NCI-H774 (cell line): ENCODE results near the gene TANC1.
"Not testable (repeated sequence)": the region's sequence is repeated elsewhere in the genome, so short reads cannot be mapped to it uniquely, and the experiment has no call there.

Experiments
- DNase-seq: peaks from one replicate; lab custom pipeline; 2025; lab: John Stamatoyannopoulos, UW

Gene TANC1

GRCh38 chr2:159140070-159140769, 171.8 kb downstream of the TANC1 start:
- DNase-seq = no peak

GRCh38 chr2:159140821-159141220, 172.4 kb downstream of the TANC1 start:
- not testable (repeated sequence) for DNase-seq

- DNase-seq = no peak
Measured at GRCh38 chr2:159144776-159145614, 176.6 kb downstream of the TANC1 start.

GRCh38 chr2:159145745-159146354, 177.4 kb downstream of the TANC1 start:
- DNase-seq = no peak

- no peak for DNase-seq
Measured at GRCh38 chr2:159146996-159147666, 178.7 kb downstream of the TANC1 start.

- no peak for DNase-seq
Measured at GRCh38 chr2:159147690-159148089, 179.2 kb downstream of the TANC1 start.

GRCh38 chr2:159148901-159149300, 180.5 kb downstream of the TANC1 start:
- no peak for DNase-seq

- no peak for DNase-seq
Measured at GRCh38 chr2:159149747-159150146, 181.3 kb downstream of the TANC1 start.

- DNase-seq = no peak
Measured at GRCh38 chr2:159150280-159150746, 181.9 kb downstream of the TANC1 start.

- DNase-seq = no peak
Measured at GRCh38 chr2:159151198-159152127, 183.0 kb downstream of the TANC1 start.

- no peak for DNase-seq
Measured at GRCh38 chr2:159152128-159152778, 183.8 kb downstream of the TANC1 start.

- no peak for DNase-seq
Measured at GRCh38 chr2:159153063-159153462, 184.6 kb downstream of the TANC1 start.

GRCh38 chr2:159153463-159153862, 185.0 kb downstream of the TANC1 start:
- DNase-seq = no peak

GRCh38 chr2:159153951-159154350, 185.5 kb downstream of the TANC1 start:
- DNase-seq = no peak

GRCh38 chr2:159154366-159154765, 185.9 kb downstream of the TANC1 start:
- DNase-seq = no peak

GRCh38 chr2:159155320-159155719, 186.9 kb downstream of the TANC1 start:
- DNase-seq = no peak

- DNase-seq = no peak
Measured at GRCh38 chr2:159155791-159156190, 187.4 kb downstream of the TANC1 start.

- DNase-seq = no peak
Measured at GRCh38 chr2:159156834-159157233, 188.4 kb downstream of the TANC1 start.

- DNase-seq = no peak
Measured at GRCh38 chr2:159157361-159158209, 189.1 kb downstream of the TANC1 start.

GRCh38 chr2:159160412-159160811, 192.0 kb downstream of the TANC1 start:
- no peak for DNase-seq
